ENCODE data around the gene ATP5F1A.

DNA sequence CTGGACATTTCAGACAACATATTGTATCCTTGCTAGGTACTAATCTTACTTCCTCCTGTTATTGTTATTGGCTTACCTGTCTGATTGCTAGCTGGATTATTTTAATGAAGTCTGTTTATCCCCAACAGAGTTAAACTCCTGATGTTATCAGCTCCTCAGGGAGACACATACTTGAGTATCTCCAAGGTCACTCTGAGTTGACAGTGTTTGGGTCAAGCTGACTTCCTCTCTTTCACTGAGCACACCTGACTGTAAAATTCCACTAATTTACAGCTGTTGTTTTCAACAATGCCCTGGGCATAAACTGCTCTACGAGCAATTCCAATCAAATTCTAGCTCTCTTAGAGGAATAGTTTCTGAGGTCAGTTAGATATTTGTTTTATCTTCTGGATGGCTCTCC lies 15.7 kb upstream of the ATP5F1A start:
- TF ChIP-seq, protein P1, sequence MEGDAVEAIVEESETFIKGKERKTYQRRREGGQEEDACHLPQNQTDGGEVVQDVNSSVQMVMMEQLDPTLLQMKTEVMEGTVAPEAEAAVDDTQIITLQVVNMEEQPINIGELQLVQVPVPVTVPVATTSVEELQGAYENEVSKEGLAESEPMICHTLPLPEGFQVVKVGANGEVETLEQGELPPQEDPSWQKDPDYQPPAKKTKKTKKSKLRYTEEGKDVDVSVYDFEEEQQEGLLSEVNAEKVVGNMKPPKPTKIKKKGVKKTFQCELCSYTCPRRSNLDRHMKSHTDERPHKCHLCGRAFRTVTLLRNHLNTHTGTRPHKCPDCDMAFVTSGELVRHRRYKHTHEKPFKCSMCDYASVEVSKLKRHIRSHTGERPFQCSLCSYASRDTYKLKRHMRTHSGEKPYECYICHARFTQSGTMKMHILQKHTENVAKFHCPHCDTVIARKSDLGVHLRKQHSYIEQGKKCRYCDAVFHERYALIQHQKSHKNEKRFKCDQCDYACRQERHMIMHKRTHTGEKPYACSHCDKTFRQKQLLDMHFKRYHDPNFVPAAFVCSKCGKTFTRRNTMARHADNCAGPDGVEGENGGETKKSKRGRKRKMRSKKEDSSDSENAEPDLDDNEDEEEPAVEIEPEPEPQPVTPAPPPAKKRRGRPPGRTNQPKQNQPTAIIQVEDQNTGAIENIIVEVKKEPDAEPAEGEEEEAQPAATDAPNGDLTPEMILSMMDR (IDR thresholded peaks at IDR 0.05) = no peak
- no peak for TF ChIP-seq POLR2A (IDR thresholded peaks at IDR 0.05)
- no peak for TF ChIP-seq POLR2AphosphoS5 (IDR thresholded peaks at IDR 0.05)

Measured in prostate gland (tissue), 2 donors.